Endothelial cell (in vitro differentiated cells): ENCODE measurements around the gene MYO1D. TPM values are rescaled to one million over a fixed set of nuclear protein-coding genes. Genes with fewer than 3 reads are reported as not detected.

ENCODE experiments used
- DNase-seq: peaks from one replicate; pipeline ENCODE4 v3.0.0; 2021; ENCODE audit warnings: low spot score
- H3K27ac Mint-ChIP-seq: one replicate; pipeline ENCODE4 v1.8.0; 2021; ENCODE audit warnings: mixed read lengths, inconsistent platforms; ENCODE audit not compliant: unreplicated experiment
- H3K27me3 Mint-ChIP-seq: one replicate; pipeline ENCODE4 v1.8.0; 2021; ENCODE audit warnings: mild to moderate bottlenecking, moderate library complexity, mixed read lengths, inconsistent platforms; ENCODE audit not compliant: unreplicated experiment
- H3K36me3 Mint-ChIP-seq: one replicate; pipeline ENCODE4 v1.8.0; 2021; ENCODE audit warnings: mild to moderate bottlenecking, low read depth, mixed read lengths, inconsistent platforms; ENCODE audit not compliant: unreplicated experiment
- H3K4me1 Mint-ChIP-seq: one replicate; pipeline ENCODE4 v1.8.0; 2021; ENCODE audit warnings: mild to moderate bottlenecking, mixed read lengths, inconsistent platforms; ENCODE audit not compliant: unreplicated experiment
- H3K4me3 Mint-ChIP-seq: one replicate; pipeline ENCODE4 v1.8.0; 2021; ENCODE audit warnings: mild to moderate bottlenecking, mixed read lengths, inconsistent platforms; ENCODE audit not compliant: unreplicated experiment
- H3K9me3 Mint-ChIP-seq: one replicate; pipeline ENCODE4 v1.8.0; 2021; ENCODE audit warnings: mixed read lengths, inconsistent platforms; ENCODE audit not compliant: unreplicated experiment
- CTCF ChIP-seq: fragments of 200-600 bp; sonication (generic); IDR thresholded peaks from one replicate; pipeline ENCODE4 v1.5.0; 2021; ENCODE audit warnings: antibody characterized with exemption; ENCODE audit not compliant: unreplicated experiment
- total RNA-seq: library from RNA; stranded (reverse); fragmentation: NEBNext Ultra II Directional; extraction: Animal tissue kit (Norgen Biotek cat#: 25700); gene quantifications from one replicate; pipeline ENCODE4 v1.2.1, GENCODE V29; 2021; ENCODE audit not compliant: unreplicated experiment

The MYO1D gene
- total RNA-seq, 1 donor from 2014 or later: 26.4 TPM

GRCh38 chr17:32882029-32882428 is 5.1 kb upstream of the MYO1D start:
- Mint-ChIP-seq H3K27me3 (peaks cover 5% of the 10 kb centered on the region), H3K36me3 (no peaks in the 10 kb centered on the region), H3K27ac (no peak overlapping the region), H3K4me1 (no peaks in the 10 kb centered on the region), H3K4me3 (no peak overlapping the region), H3K9me3 (no peaks in the 10 kb centered on the region)
- no peak for TF ChIP-seq CTCF
- DNase-seq: no peak

GRCh38 chr17:32880671-32881453 is 3.9 kb upstream of the MYO1D start:
- no peak overlapping the region for H3K4me3 Mint-ChIP-seq
- H3K27ac Mint-ChIP-seq: no peak overlapping the region

DNA sequence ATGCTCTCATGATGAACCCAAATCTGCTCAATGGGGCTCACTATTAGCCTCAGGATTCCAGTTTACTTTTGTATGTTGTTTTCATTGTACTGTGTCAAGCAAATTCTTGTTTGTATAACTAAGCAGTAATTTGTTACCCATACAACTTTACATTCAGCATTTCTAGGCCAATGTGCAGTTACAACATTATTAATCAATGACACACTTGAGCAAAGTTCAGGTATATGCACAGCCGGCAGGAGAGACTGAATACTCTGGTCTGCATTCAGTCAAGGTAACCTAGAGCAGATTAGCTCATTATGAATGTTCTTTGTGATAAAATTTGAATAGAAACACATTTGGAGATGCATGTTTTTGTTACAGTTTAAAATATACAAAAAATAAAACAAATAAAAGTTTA is 2.2 kb upstream of the MYO1D start:
- Mint-ChIP-seq H3K27me3 (peaks cover 8% of the 10 kb centered on the region), H3K9me3 (no peaks in the 10 kb centered on the region), H3K4me3 (no peak overlapping the region), H3K36me3 (peaks cover 3% of the 10 kb centered on the region), H3K4me1 (peaks cover 3% of the 10 kb centered on the region), H3K27ac (no peak overlapping the region)
- no peak for DNase-seq
- no peak for TF ChIP-seq CTCF

More at GRCh38 chr17:32880671-32881453, 3.9 kb upstream of the MYO1D start:
- no peak for DNase-seq
- TF ChIP-seq CTCF: no peak
- Mint-ChIP-seq H3K9me3 (no peaks in the 10 kb centered on the region), H3K36me3 (peaks cover 3% of the 10 kb centered on the region), H3K4me1 (peaks cover 3% of the 10 kb centered on the region), H3K27me3 (peaks cover 8% of the 10 kb centered on the region)

DNA sequence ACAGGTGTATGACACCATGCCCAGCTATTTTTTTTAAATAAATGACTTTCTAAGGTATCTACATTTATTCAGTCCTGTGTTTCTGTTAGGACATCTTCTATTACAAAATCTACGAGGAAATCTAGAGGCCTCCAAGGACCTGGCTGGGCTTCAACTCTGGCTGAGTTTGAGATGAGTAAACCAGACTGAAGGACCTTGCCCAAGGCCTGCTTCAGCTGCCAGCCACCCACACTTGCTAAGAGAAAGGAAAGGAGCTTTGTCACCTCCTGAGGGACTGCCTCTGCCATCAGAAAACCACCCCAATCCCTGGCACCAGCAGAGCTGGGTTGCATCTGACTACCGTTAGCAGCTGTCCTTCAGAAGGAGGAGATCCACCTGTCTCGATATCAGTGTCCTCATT is 1.3 kb upstream of the MYO1D start:
- H3K4me1 Mint-ChIP-seq: peaks cover 4% of the 10 kb centered on the region
- H3K27ac Mint-ChIP-seq: no peak overlapping the region
- H3K27me3 Mint-ChIP-seq: peaks cover 8% of the 10 kb centered on the region
- TF ChIP-seq CTCF: no peak
- H3K4me3 Mint-ChIP-seq: no peak overlapping the region
- no peaks in the 10 kb centered on the region for H3K9me3 Mint-ChIP-seq
- H3K36me3 Mint-ChIP-seq: peaks cover 3% of the 10 kb centered on the region
- no peak for DNase-seq

DNA sequence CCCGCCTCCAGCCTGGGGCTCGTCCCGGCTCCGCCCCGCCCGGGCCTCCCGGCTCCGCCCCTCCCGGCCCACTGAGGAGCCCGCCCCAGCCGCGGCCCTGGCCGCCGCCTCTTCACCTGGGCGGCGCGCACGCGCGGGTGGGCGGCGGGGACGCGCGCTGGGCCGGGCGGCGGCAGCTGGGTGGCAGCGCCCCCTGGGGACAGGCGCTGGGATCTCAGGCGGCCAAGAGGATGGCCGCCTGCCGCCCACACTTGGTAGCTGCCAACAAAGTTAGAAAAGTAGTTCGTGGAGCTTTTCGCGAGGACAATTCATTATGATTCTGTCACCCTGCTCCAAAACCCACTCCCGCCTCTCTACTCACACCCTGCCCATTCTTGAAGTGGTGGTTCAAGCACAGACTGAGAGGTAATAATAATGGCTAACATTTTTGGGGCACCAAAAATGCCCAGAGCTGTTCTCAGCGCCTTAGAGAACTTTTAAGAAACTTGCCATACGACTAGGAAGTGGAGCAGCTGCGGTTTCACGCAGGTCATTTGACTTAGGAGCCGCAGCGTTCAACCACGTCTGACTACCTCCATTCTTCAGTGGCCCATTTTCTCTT is 340 bp upstream of the MYO1D start:
- peaks cover 7% of the 10 kb centered on the region for H3K4me1 Mint-ChIP-seq
- H3K27me3 Mint-ChIP-seq: peaks cover 8% of the 10 kb centered on the region
- H3K4me3 Mint-ChIP-seq: peak overlapping the region; percentile 94
- peak overlapping the region; percentile 57 for H3K27ac Mint-ChIP-seq
- H3K36me3 Mint-ChIP-seq: peaks cover 3% of the 10 kb centered on the region
- H3K9me3 Mint-ChIP-seq: no peaks in the 10 kb centered on the region
- TF ChIP-seq CTCF: peak; percentile 86
- DNase-seq: peak; percentile 97
